ENCODE data around the gene MYO9A.
"Not testable (repeated sequence)": the region's sequence is repeated elsewhere in the genome, so short reads cannot be mapped to it uniquely, and the experiment has no call there.

Gene MYO9A

GRCh38 chr15:71874245-71874644 lies 243.7 kb downstream of the MYO9A start:
- DNase-seq, result no peak

- DNase-seq, result not testable (repeated sequence)
Observed at GRCh38 chr15:71858232-71858631, 259.7 kb downstream of the MYO9A start.

GRCh38 chr15:71853543-71853942 lies 264.4 kb downstream of the MYO9A start:
- DNase-seq, result no peak

GRCh38 chr15:71844916-71845315 lies 273.0 kb downstream of the MYO9A start:
- no peak for DNase-seq

GRCh38 chr15:71841563-71841962 lies 276.4 kb downstream of the MYO9A start:
- no peak for DNase-seq

- no peak for DNase-seq
Observed at GRCh38 chr15:71830981-71831380, 287.0 kb downstream of the MYO9A start.

GRCh38 chr15:71826196-71826595 lies 291.8 kb downstream of the MYO9A start:
- no peak for DNase-seq

GRCh38 chr15:71825021-71825730 lies 292.8 kb downstream of the MYO9A start:
- no peak for DNase-seq

- DNase-seq, result no peak
Observed at GRCh38 chr15:71823801-71824200, 294.1 kb downstream of the MYO9A start.

- DNase-seq, result no peak
Observed at GRCh38 chr15:71822890-71823630, 294.9 kb downstream of the MYO9A start.

GRCh38 chr15:71821547-71822129 lies 296.3 kb downstream of the MYO9A start:
- no peak for DNase-seq

GRCh38 chr15:71820127-71820526 lies 297.8 kb downstream of the MYO9A start:
- DNase-seq, result no peak

GRCh38 chr15:71817351-71817750 lies 300.6 kb downstream of the MYO9A start:
- no peak for DNase-seq

GRCh38 chr15:71815301-71815700 lies 302.6 kb downstream of the MYO9A start:
- no peak for DNase-seq

GRCh38 chr15:71813723-71814470 lies 304.1 kb downstream of the MYO9A start:
- DNase-seq, result no peak

GRCh38 chr15:71812966-71813722 lies 304.8 kb downstream of the MYO9A start:
- no peak for DNase-seq

- no peak for DNase-seq
Observed at GRCh38 chr15:71811752-71812735, 305.9 kb downstream of the MYO9A start.

GRCh38 chr15:71811036-71811736 lies 306.8 kb downstream of the MYO9A start:
- no peak for DNase-seq

All from hypothalamus (tissue), 51 donors.